Cardiac muscle cell (in vitro differentiated cells and primary cell): Measurements from ENCODE around the gene POC1A. TPM values are rescaled to one million over a fixed set of nuclear protein-coding genes. Genes with fewer than 3 reads are reported as not detected.
A peak's percentile ranks its signal among the peaks of the same experiment; 100 is the strongest.

Experiments
- DNase-seq, 2 donors: peaks; one replicate each; pipeline versions ENCODE4 v3.0.0 to v3.0.0-alpha.2; 2010 to 2017; ENCODE audit warnings: low read depth in 1 of 2, low spot score in 1 of 2
- H3K27ac ChIP-seq: fragments of 200-600 bp; sonication (generic); 2 replicates; pipeline ENCODE4 v1.5.1; 2016
- H3K27me3 ChIP-seq: fragments of 200-600 bp; sonication (generic); 2 replicates; pipeline ENCODE4 v1.6.0; 2016; ENCODE audit warnings: control low read depth
- H3K36me3 ChIP-seq: fragments of 200-600 bp; sonication (generic); 2 replicates; pipeline ENCODE4 v1.5.1; 2016; ENCODE audit warnings: control low read depth
- H3K4me1 ChIP-seq: fragments of 200-600 bp; sonication (generic); 2 replicates; pipeline ENCODE4 v1.8.1; 2017; ENCODE audit warnings: low read depth, mild to moderate bottlenecking, mixed run types
- H3K4me3 ChIP-seq: fragments of 200-600 bp; sonication (generic); 2 replicates; pipeline ENCODE4 v1.5.1; 2016; ENCODE audit warnings: mild to moderate bottlenecking
- H3K9me3 ChIP-seq: fragments of 200-600 bp; sonication (generic); 2 replicates; pipeline ENCODE4 v1.5.1; 2017; ENCODE audit warnings: low read depth, mild to moderate bottlenecking, control low read depth
- CTCF ChIP-seq: IDR thresholded peaks from 2 replicates; pipeline ENCODE4 v1.5.1; 2012; ENCODE audit warnings: low read depth, mild to moderate bottlenecking, low read length
- polyA plus RNA-seq: library from polyadenylated mRNA; unstranded; fragments of >200 nt; fragmentation: Nextera tagmentation; extraction: Ambion mirVana; gene quantifications from 2 replicates; pipeline ENCODE4 v1.2.1, GENCODE V29; 2016
- total RNA-seq: library from RNA; depleted of rRNA; stranded (reverse); fragments of >200 nt; gene quantifications from 2 replicates; pipeline ENCODE4 v1.2.3, GENCODE V29; 2016

POC1A gene
- total and polyA plus RNA-seq, 2 experiments from 2014 or later, result 10.6 to 12.4 TPM

- peaks cover 21% of the 10 kb centered on the region for H3K4me1 ChIP-seq
- peaks cover 8% of the 10 kb centered on the region for H3K36me3 ChIP-seq
- no peak overlapping the region for H3K27ac ChIP-seq
- no peaks in the 10 kb centered on the region for H3K9me3 ChIP-seq
- no peak for DNase-seq
- no peaks in the 10 kb centered on the region for H3K27me3 ChIP-seq
- no peak for TF ChIP-seq CTCF
- no peak overlapping the region for H3K4me3 ChIP-seq
Observed at GRCh38 chr3:52195291-52195597, 41.0 kb upstream of the POC1A start.

GRCh38 chr3:52194485-52195290 is 40.5 kb upstream of the POC1A start:
- Histone ChIP-seq H3K27ac (peak overlapping the region; percentile 19), H3K4me3 (no peak overlapping the region), H3K4me1 (peaks cover 21% of the 10 kb centered on the region), H3K9me3 (no peaks in the 10 kb centered on the region), H3K27me3 (no peaks in the 10 kb centered on the region), H3K36me3 (peaks cover 4% of the 10 kb centered on the region)
- peak; percentile 31 to 90 for DNase-seq
- TF ChIP-seq CTCF, result no peak

- H3K27me3 ChIP-seq, result no peaks in the 10 kb centered on the region
- TF ChIP-seq CTCF, result no peak
- peak in 1 of 2 donors; percentile 46 for DNase-seq
- peaks cover 24% of the 10 kb centered on the region for H3K4me1 ChIP-seq
- no peak overlapping the region for H3K27ac ChIP-seq
- no peaks in the 10 kb centered on the region for H3K36me3 ChIP-seq
- H3K9me3 ChIP-seq, result no peaks in the 10 kb centered on the region
- H3K4me3 ChIP-seq, result no peak overlapping the region
Observed at GRCh38 chr3:52193065-52193464, 38.8 kb upstream of the POC1A start.

GRCh38 chr3:52191663-52192062 is 37.4 kb upstream of the POC1A start:
- Histone ChIP-seq H3K36me3 (no peaks in the 10 kb centered on the region), H3K27me3 (no peaks in the 10 kb centered on the region), H3K4me3 (no peak overlapping the region), H3K4me1 (peaks cover 18% of the 10 kb centered on the region), H3K9me3 (no peaks in the 10 kb centered on the region), H3K27ac (peak overlapping the region; percentile 34)
- no peak for TF ChIP-seq CTCF
- DNase-seq, result peak in 1 of 2 donors; percentile 52

- H3K4me3 ChIP-seq, result no peak overlapping the region
- no peaks in the 10 kb centered on the region for H3K27me3 ChIP-seq
- H3K27ac ChIP-seq, result peak overlapping the region; percentile 28
- DNase-seq, result peak in 1 of 2 donors; percentile 78
- H3K36me3 ChIP-seq, result no peaks in the 10 kb centered on the region
- H3K9me3 ChIP-seq, result no peaks in the 10 kb centered on the region
- no peak for TF ChIP-seq CTCF
- peaks cover 18% of the 10 kb centered on the region for H3K4me1 ChIP-seq
Observed at GRCh38 chr3:52190294-52191074, 36.3 kb upstream of the POC1A start.
